GM12878 (cell line): ENCODE measurements around the gene TMED6. TPM values are rescaled to one million over a fixed set of nuclear protein-coding genes. Genes with fewer than 3 reads are reported as not detected.

Experiments
- BHLHE40 ChIP-seq, 2 experiments: fragments of 450-650 bp in 1 of 2; IDR thresholded peaks; 2 replicates each; pipeline ENCODE4 v1.6.1; 2011 to 2017; ENCODE audit warnings: low read depth in 2 of 2, borderline replicate concordance in 1 of 2, improper control_type of control experiment in 1 of 2, low read length in 1 of 2, mild to moderate bottlenecking in 1 of 2
- CHD1 ChIP-seq: IDR thresholded peaks from 2 replicates; pipeline ENCODE4 v1.6.1; 2012; ENCODE audit warnings: low read depth, low read length, improper control_type of control experiment
- CHD2 ChIP-seq: IDR thresholded peaks from 2 replicates; pipeline ENCODE4 v1.6.1; 2011; ENCODE audit warnings: low read depth, low read length, improper control_type of control experiment, borderline replicate concordance
- E2F4 ChIP-seq: IDR thresholded peaks from 2 replicates; pipeline ENCODE4 v1.6.1; 2012; ENCODE audit warnings: low read depth, low read length, improper control_type of control experiment
- E4F1 ChIP-seq: fragments of 450-650 bp; IDR thresholded peaks from 2 replicates; pipeline ENCODE4 v1.6.1; 2018; ENCODE audit warnings: borderline replicate concordance, mild to moderate bottlenecking; ENCODE audit not compliant: partially characterized antibody
- EED ChIP-seq: sonication (generic); IDR thresholded peaks from 2 replicates; pipeline ENCODE4 v1.6.1; 2016; ENCODE audit warnings: antibody characterized with exemption, low read depth
- ESRRA ChIP-seq: IDR thresholded peaks from 2 replicates; pipeline ENCODE4 v1.6.1; 2012; ENCODE audit warnings: mild to moderate bottlenecking, low read length, improper control_type of control experiment
- MEF2A ChIP-seq: IDR thresholded peaks from 2 replicates; pipeline ENCODE4 v1.6.1; 2011; ENCODE audit warnings: low read depth, mild to moderate bottlenecking, low read length, moderate library complexity; ENCODE audit not compliant: insufficient read depth
- MLLT1 ChIP-seq: fragments of 450-650 bp; IDR thresholded peaks from 2 replicates; pipeline ENCODE4 v1.6.1; 2016; ENCODE audit warnings: mild to moderate bottlenecking
- NFIC ChIP-seq: IDR thresholded peaks from 2 replicates; pipeline ENCODE4 v1.6.1; 2012; ENCODE audit warnings: low read depth, mild to moderate bottlenecking, inconsistent platforms, low read length, moderate library complexity
- PML ChIP-seq: IDR thresholded peaks from 2 replicates; pipeline ENCODE4 v1.6.1; 2012; ENCODE audit warnings: low read length, inconsistent platforms
- SIN3A ChIP-seq: IDR thresholded peaks from 2 replicates; pipeline ENCODE4 v1.6.1; 2012; ENCODE audit warnings: low read depth, low read length, improper control_type of control experiment
- SKIL ChIP-seq: fragments of 450-650 bp; IDR thresholded peaks from 2 replicates; pipeline ENCODE4 v1.6.1; 2017; ENCODE audit warnings: mild to moderate bottlenecking, low read depth, inconsistent platforms; ENCODE audit not compliant: poor library complexity, severe bottlenecking
- ZBTB40 ChIP-seq: fragments of 450-650 bp; IDR thresholded peaks from 2 replicates; pipeline ENCODE4 v1.6.1; 2016; ENCODE audit warnings: mild to moderate bottlenecking, moderate library complexity, borderline replicate concordance
- ZNF622 ChIP-seq: fragments of 450-650 bp; IDR thresholded peaks from 2 replicates; pipeline ENCODE4 v1.6.1; 2017; ENCODE audit warnings: mild to moderate bottlenecking, inconsistent platforms
- polyA plus RNA-seq, 11 experiments: library from polyadenylated mRNA; depleted of rRNA in 4 of 11; unstranded in 6 of 11; stranded (reverse) in 5 of 11; fragments of >200 nt; fragmentation: Nextera tagmentation in 4 of 11; fragmentation: Illumina TruSeq in 1 of 11; extraction: Ambion mirVana in 4 of 11; extraction: Trizol in 1 of 11; gene quantifications; 1 replicate in 1 of 11; 2 replicates in 10 of 11; pipeline versions ENCODE4 v1.2.1 to v1.2.3, GENCODE V29; 2011 to 2016; ENCODE audit warnings: inconsistent platforms in 2 of 11, missing spikeins in 2 of 11, low read depth in 1 of 11
- total RNA-seq, 4 experiments: library from RNA; depleted of rRNA in 3 of 4; stranded (reverse); fragments of >200 nt in 3 of 4; fragmentation: Illumina TruSeq in 1 of 4; extraction: Trizol in 1 of 4; gene quantifications; 2 replicates each; pipeline versions ENCODE4 v1.2.1 to v1.2.3, GENCODE V29; 2013 to 2021

Gene TMED6
- total and polyA plus RNA-seq, 10 of the 15 experiments (the other 5 are each of a cell fraction or from before 2014, with no cell fraction given): 0.27 to 1.7 (median 0.78) TPM

- TF ChIP-seq E4F1 (peak; percentile 53), E2F4 (no peak), ZBTB40 (peak; percentile 50; the same call in 1 of the 2 replicates), MEF2A (no peak), SIN3A (peak; percentile 28; the same call in 1 of the 2 replicates), SKIL (no peak), ZNF622 (no peak), BHLHE40 (IDR thresholded peaks at IDR 0.05; ENCODE audit: borderline replicate concordance in 1 of 2, low read depth in 2 of 2, low read length in 1 of 2) (peak in 1 of 2 experiments; percentile 92; a peak in 2 of 4 replicates), CHD2 (peak; percentile 57; the same call in 1 of the 2 replicates), EED (peak; percentile 87), ESRRA (no peak), MLLT1 (no peak), PML (0 out of 2 replicates have a peak, but pooled peaks have one; percentile 57), CHD1 (no peak), NFIC (no peak)
Measured at GRCh38 chr16:69330286-69331109, 21.1 kb downstream of the TMED6 start, which contains the start of gene PDF (continued).
